Tibial nerve (tissue), 4 donors: ENCODE measurements around the gene PDK1. TPM values are rescaled to one million over a fixed set of nuclear protein-coding genes. Genes with fewer than 3 reads are reported as not detected.

Source experiments
- DNase-seq, 2 donors: peaks; one replicate each; pipeline ENCODE4 v3.0.0-alpha.2; 2019; ENCODE audit warnings: low spot score in 2 of 2
- H3K27ac ChIP-seq, 4 donors: fragments of 200-600 bp; sonication (generic) in 3 of 4; one replicate each; pipeline ENCODE4 v1.5.1; 2017 to 2019; ENCODE audit warnings: mild to moderate bottlenecking in 1 of 4
- H3K27me3 ChIP-seq, 2 donors: fragments of 200-600 bp; sonication (generic) in 1 of 2; one replicate each; pipeline versions ENCODE4 v1.5.1 to v1.6.0; 2017 to 2019
- H3K36me3 ChIP-seq, 3 donors: fragments of 200-600 bp; sonication (generic); one replicate each; pipeline ENCODE4 v1.5.1; 2018 to 2019
- H3K4me1 ChIP-seq, 4 donors: fragments of 200-600 bp; sonication (generic) in 3 of 4; one replicate each; pipeline ENCODE4 v1.5.1; 2017 to 2019
- H3K4me3 ChIP-seq, 4 donors: fragments of 200-600 bp; sonication (generic) in 3 of 4; one replicate each; pipeline ENCODE4 v1.5.1; 2017 to 2019; ENCODE audit warnings: mild to moderate bottlenecking in 1 of 4, moderate library complexity in 1 of 4
- H3K9me3 ChIP-seq, 4 donors: fragments of 200-600 bp; sonication (generic) in 3 of 4; one replicate each; pipeline ENCODE4 v1.5.1; 2017 to 2019
- EP300 ChIP-seq, 2 donors: sonication (generic); formaldehyde crosslinking; IDR thresholded peaks; one replicate each; pipeline ENCODE4 v1.6.1; 2017; ENCODE audit warnings: antibody characterized with exemption in 2 of 2, mild to moderate bottlenecking in 1 of 2
- POLR2A ChIP-seq, 2 donors: fragments of 450-650 bp; IDR thresholded peaks; one replicate each; pipeline ENCODE4 v1.6.1; 2017; ENCODE audit warnings: antibody characterized with exemption in 2 of 2, mild to moderate bottlenecking in 2 of 2, moderate library complexity in 2 of 2
- WGBS, 2 donors: methylation state at CpG; one replicate each; pipeline ENCODE4 v1.1.5; 2018; 5-methylcytosine and 5-hydroxymethylcytosine counted together
- total RNA-seq, 4 donors: library from RNA; depleted of rRNA; stranded (reverse); fragments of >200 nt; gene quantifications; one replicate each; pipeline ENCODE4 v1.1.0, GENCODE V29; 2016
- TF ChIP-seq, protein P1 (sequence below), 5 experiments: fragments of 200-600 bp in 3 of 5; fragments of 450-650 bp in 2 of 5; sonication (generic) in 3 of 5; IDR thresholded peaks; one replicate each; pipeline ENCODE4 v1.5.1; 2016 to 2019; ENCODE audit warnings: antibody characterized with exemption in 5 of 5, mild to moderate bottlenecking in 3 of 5, moderate library complexity in 2 of 5

The PDK1 gene
- total RNA-seq, 4 donors from 2014 or later, result 10.4 to 25.6 (median 16.2) TPM

DNA sequence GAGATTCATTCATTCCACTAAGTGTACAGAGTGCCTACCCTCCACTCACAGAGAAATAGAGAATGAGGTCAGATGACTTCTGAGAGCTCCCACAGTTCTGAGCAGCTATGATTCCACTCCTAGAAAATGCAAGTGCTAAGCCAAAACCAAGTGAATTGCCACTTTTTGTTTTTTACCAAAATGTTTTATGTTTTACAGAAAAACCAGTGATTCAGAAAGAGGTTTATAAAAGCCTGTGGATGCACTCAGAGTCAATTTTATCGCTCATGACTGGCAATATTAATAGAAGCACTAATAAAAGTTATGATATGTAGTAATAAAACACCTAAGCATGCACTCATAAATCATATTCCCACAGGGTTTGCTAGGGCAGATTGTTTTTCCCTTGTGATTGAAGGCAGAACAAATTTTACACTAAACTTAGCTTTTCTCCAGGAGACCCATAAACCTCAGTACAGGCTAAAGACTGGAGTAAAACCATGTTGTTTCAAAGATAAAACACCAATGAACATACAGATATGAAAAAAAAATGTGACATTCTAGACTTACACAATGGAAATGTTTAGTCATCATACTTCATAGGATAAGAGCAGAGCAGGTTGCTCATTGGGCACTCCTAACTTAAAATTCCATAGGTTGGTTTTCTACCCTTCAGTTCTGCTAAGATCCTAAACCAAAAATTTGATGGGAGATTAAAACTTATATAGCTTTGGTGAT, 67.5 kb downstream of the PDK1 start:
- DNase-seq, result no peak
- Histone ChIP-seq H3K4me3 (no peak overlapping the region), H3K27me3 (no peaks in the 10 kb centered on the region), H3K36me3 (no peaks in the 10 kb centered on the region), H3K27ac (peak overlapping the region in 1 of 4 donors; percentile 24), H3K4me1 (peaks cover 0 to 6% (median 1%) of the 10 kb centered on the region in 4 donors), H3K9me3 (no peaks in the 10 kb centered on the region)
- no peak for TF ChIP-seq EP300 (IDR thresholded peaks at IDR 0.05)
- TF ChIP-seq POLR2A (IDR thresholded peaks at IDR 0.05), result no peak
- 24 to 35% methylated on average over 1 of the region's 1 CpG for WGBS, 2 donors

DNA sequence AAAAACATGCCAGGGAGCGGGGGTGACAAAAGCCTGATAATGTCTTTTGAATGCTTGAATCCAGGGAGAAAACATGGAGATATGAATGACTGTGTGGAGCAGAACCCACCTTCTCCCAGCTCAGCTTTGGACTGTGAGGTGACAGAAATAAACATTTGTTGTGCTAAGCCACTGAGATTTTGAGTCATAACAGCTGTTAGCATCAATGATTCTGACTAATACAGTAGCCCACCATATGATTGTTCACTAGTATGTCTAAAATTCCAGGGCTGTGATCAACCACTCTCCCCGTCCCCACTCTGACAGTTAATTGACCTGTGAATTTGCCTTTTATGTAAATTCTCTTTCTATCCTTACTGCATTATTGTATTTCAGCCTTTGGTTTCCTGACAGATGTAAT, 69.1 kb downstream of the PDK1 start:
- Histone ChIP-seq H3K9me3 (no peaks in the 10 kb centered on the region), H3K27me3 (no peaks in the 10 kb centered on the region), H3K36me3 (peaks cover 0 to 7% (median 0%) of the 10 kb centered on the region in 3 donors), H3K4me1 (peaks cover 0 to 6% (median 1%) of the 10 kb centered on the region in 4 donors), H3K4me3 (no peak overlapping the region), H3K27ac (no peak overlapping the region)
- TF ChIP-seq EP300 (IDR thresholded peaks at IDR 0.05) (no peak), POLR2A (IDR thresholded peaks at IDR 0.05) (no peak)
- TF ChIP-seq, protein P1, sequence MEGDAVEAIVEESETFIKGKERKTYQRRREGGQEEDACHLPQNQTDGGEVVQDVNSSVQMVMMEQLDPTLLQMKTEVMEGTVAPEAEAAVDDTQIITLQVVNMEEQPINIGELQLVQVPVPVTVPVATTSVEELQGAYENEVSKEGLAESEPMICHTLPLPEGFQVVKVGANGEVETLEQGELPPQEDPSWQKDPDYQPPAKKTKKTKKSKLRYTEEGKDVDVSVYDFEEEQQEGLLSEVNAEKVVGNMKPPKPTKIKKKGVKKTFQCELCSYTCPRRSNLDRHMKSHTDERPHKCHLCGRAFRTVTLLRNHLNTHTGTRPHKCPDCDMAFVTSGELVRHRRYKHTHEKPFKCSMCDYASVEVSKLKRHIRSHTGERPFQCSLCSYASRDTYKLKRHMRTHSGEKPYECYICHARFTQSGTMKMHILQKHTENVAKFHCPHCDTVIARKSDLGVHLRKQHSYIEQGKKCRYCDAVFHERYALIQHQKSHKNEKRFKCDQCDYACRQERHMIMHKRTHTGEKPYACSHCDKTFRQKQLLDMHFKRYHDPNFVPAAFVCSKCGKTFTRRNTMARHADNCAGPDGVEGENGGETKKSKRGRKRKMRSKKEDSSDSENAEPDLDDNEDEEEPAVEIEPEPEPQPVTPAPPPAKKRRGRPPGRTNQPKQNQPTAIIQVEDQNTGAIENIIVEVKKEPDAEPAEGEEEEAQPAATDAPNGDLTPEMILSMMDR (IDR thresholded peaks at IDR 0.05), result no peak
- DNase-seq, result no peak
- WGBS, 2 donors, result 91 to 97% methylated on average over 2 of the region's 2 CpGs

DNA sequence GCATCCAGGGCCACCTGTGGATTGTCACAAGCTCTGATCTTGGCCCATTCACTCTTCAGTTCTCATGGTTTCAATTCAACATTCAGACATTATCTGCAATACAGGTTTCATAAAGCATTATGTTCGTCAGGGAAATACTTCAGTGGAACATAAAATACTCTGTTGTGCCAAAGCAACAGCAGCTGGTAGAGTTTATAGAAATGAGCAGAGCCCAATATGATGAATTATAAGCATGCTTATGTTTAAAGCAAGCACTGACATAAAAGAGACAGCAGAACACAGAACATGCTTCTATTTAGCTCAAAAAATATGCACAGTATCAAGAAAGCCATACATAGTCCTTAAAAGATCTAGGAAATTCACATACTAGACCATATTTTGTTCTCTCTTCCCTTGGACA, 71.3 kb downstream of the PDK1 start:
- 68 to 90% methylated on average over 1 of the region's 1 CpG for WGBS, 2 donors
- no peaks in the 10 kb centered on the region for H3K9me3 ChIP-seq
- TF ChIP-seq EP300 (IDR thresholded peaks at IDR 0.05), result no peak
- TF ChIP-seq, protein P1 (IDR thresholded peaks at IDR 0.05), result no peak
- TF ChIP-seq POLR2A (IDR thresholded peaks at IDR 0.05), result no peak
- no peak for DNase-seq
- no peak overlapping the region for H3K27ac ChIP-seq
- H3K27me3 ChIP-seq, result no peaks in the 10 kb centered on the region
- H3K4me1 ChIP-seq, result peaks cover 0 to 6% (median 1%) of the 10 kb centered on the region in 4 donors
- no peak overlapping the region for H3K4me3 ChIP-seq
- peaks cover 0 to 7% (median 0%) of the 10 kb centered on the region in 3 donors for H3K36me3 ChIP-seq

DNA sequence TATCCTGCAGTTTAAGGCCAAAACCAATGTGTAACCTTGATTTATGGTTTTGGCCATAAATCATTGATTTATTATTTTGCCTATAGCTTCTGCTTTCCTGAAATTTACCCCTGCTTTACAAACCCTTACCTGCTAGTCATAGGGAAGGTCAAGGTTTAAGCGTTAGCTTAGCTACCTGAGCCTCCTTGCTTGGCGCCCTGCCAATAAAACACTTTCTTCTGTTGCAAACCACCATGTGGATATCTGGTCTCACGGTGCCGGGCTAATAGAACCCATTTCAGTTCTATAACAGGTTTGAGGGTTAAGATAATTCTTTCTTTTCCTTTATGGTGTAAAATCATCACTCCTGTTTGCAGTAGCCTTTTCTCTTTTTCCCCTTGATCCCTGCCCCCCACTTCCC, 72.2 kb downstream of the PDK1 start:
- H3K4me3 ChIP-seq, result no peak overlapping the region
- peaks cover 0 to 7% (median 0%) of the 10 kb centered on the region in 3 donors for H3K36me3 ChIP-seq
- H3K27me3 ChIP-seq, result no peaks in the 10 kb centered on the region
- no peak overlapping the region for H3K27ac ChIP-seq
- no peak for DNase-seq
- peaks cover 0 to 5% (median 1%) of the 10 kb centered on the region in 4 donors for H3K4me1 ChIP-seq
- 95% methylated on average over 4 of the region's 4 CpGs for WGBS, 2 donors
- H3K9me3 ChIP-seq, result peaks cover 0 to 3% (median 0%) of the 10 kb centered on the region in 4 donors
- TF ChIP-seq, protein P1 (IDR thresholded peaks at IDR 0.05), result no peak
- no peak for TF ChIP-seq POLR2A (IDR thresholded peaks at IDR 0.05)
- no peak for TF ChIP-seq EP300 (IDR thresholded peaks at IDR 0.05)

DNA sequence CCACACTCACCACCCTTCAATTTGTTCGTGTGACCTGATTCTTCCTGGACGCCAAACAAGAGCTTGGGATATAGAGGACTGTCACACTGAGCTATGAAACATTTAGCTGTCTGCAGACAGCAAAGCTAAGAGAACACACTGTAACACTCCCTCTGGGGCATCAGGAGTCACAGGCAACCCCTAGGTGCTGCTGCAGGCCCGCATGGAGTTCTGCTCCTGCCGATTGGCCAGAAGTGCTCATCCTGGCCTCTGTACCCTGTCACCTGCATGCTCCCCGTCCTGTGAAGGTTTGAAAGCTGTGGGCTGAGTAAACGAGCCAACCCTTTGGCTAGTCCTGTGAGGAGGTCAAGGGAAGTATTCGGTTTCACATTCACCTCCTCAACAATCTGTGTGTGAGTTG, 73.7 kb downstream of the PDK1 start:
- WGBS, 2 donors, result 90 to 92% methylated on average over 7 of the region's 7 CpGs
- TF ChIP-seq POLR2A (IDR thresholded peaks at IDR 0.05), result no peak
- no peak for TF ChIP-seq EP300 (IDR thresholded peaks at IDR 0.05)
- TF ChIP-seq, protein P1 (IDR thresholded peaks at IDR 0.05), result no peak
- Histone ChIP-seq H3K4me1 (no peaks in the 10 kb centered on the region), H3K27ac (no peak overlapping the region), H3K4me3 (no peak overlapping the region), H3K36me3 (peaks cover 0 to 7% (median 0%) of the 10 kb centered on the region in 3 donors), H3K27me3 (no peaks in the 10 kb centered on the region), H3K9me3 (peaks cover 0 to 3% (median 0%) of the 10 kb centered on the region in 4 donors)
- no peak for DNase-seq
